H1 (cell line): Measurements from ENCODE around the gene CUL9.

Experiments
- CEBPB ChIP-seq: IDR thresholded peaks from 2 replicates; pipeline ENCODE4 v1.6.1; 2012; ENCODE audit warnings: low read depth, low read length
- CTCF ChIP-seq, 3 experiments: IDR thresholded peaks; 1 replicate in 2 of 3; 2 replicates in 1 of 3; pipeline versions ENCODE4 v1.5.1 to v1.6.1; 2011; ENCODE audit warnings: low read length in 3 of 3, mild to moderate bottlenecking in 3 of 3, inconsistent platforms in 2 of 3, low read depth in 1 of 3, moderate library complexity in 1 of 3; ENCODE audit not compliant: insufficient read depth in 1 of 3; ENCODE audit errors: control extremely low read depth in 1 of 3
- EP300 ChIP-seq, 2 experiments: IDR thresholded peaks; 1 replicate in 1 of 2; 2 replicates in 1 of 2; pipeline ENCODE4 v1.6.1; 2011 to 2012; ENCODE audit warnings: low read depth in 2 of 2, low read length in 2 of 2, mild to moderate bottlenecking in 2 of 2, borderline replicate concordance in 1 of 2, inconsistent platforms in 1 of 2, moderate library complexity in 1 of 2
- EZH2 ChIP-seq: fragments of 200-600 bp; sonication (generic); IDR thresholded peaks from 2 replicates; pipeline ENCODE4 v1.7.1; 2012; ENCODE audit warnings: low read depth, mild to moderate bottlenecking, moderate library complexity, low read length, inconsistent platforms; ENCODE audit not compliant: severe bottlenecking
- HDAC2 ChIP-seq, 2 experiments: fragments of 300-600 bp in 1 of 2; sonication (generic) in 1 of 2; IDR thresholded peaks; 2 replicates each; pipeline ENCODE4 v1.6.1; 2011 to 2012; ENCODE audit warnings: low read depth in 2 of 2, low read length in 2 of 2, mild to moderate bottlenecking in 2 of 2, moderate library complexity in 2 of 2, borderline replicate concordance in 1 of 2, inconsistent platforms in 1 of 2
- HDAC6 ChIP-seq: IDR thresholded peaks from one replicate; pipeline ENCODE4 v1.7.1; 2012; ENCODE audit warnings: low read depth, mild to moderate bottlenecking, inconsistent platforms, low read length, moderate library complexity
- JUND ChIP-seq: IDR thresholded peaks from 2 replicates; pipeline ENCODE4 v1.6.1; 2011; ENCODE audit warnings: mild to moderate bottlenecking, improper control_type of control experiment, low read length
- KDM1A ChIP-seq: fragments of 200-600, 300-600 bp; sonication (generic); IDR thresholded peaks from 2 replicates; pipeline ENCODE4 v1.7.1; 2016; ENCODE audit warnings: mild to moderate bottlenecking, low read length, borderline replicate concordance
- KDM5A ChIP-seq: fragments of 200-600 bp; IDR thresholded peaks from 2 replicates; pipeline ENCODE4 v1.7.1; 2012; ENCODE audit warnings: mild to moderate bottlenecking, low read length, inconsistent platforms, mixed read lengths
- RAD21 ChIP-seq, 2 experiments: IDR thresholded peaks in 1 of 2; conservative IDR thresholded peaks in 1 of 2; 2 replicates each; pipeline ENCODE4 v1.6.1; 2011; ENCODE audit warnings: low read depth in 2 of 2, low read length in 2 of 2, improper control_type of control experiment in 1 of 2, inconsistent platforms in 1 of 2, mild to moderate bottlenecking in 1 of 2, moderate library complexity in 1 of 2
- TAF1 ChIP-seq: IDR thresholded peaks from 2 replicates; pipeline ENCODE4 v1.6.1; 2011; ENCODE audit warnings: mild to moderate bottlenecking, low read depth, low read length
- TBP ChIP-seq: IDR thresholded peaks from 2 replicates; pipeline ENCODE4 v1.6.1; 2011; ENCODE audit warnings: low read depth, low read length, improper control_type of control experiment
- USF2 ChIP-seq: IDR thresholded peaks from 2 replicates; pipeline ENCODE4 v1.6.1; 2011; ENCODE audit warnings: low read length, improper control_type of control experiment

- TF ChIP-seq HDAC6: no peak
- no peak for TF ChIP-seq EZH2
- TF ChIP-seq CEBPB: no peak
- no peak for TF ChIP-seq TAF1
- TF ChIP-seq CTCF (IDR thresholded peaks at IDR 0.05; ENCODE audit: control extremely low read depth in 1 of 3, insufficient read depth in 1 of 3, low read depth in 1 of 3, low read length in 3 of 3): no peak
- TF ChIP-seq EP300 (IDR thresholded peaks at IDR 0.05; ENCODE audit: borderline replicate concordance in 1 of 2, low read depth in 2 of 2, low read length in 2 of 2): no peak
- TF ChIP-seq USF2: no peak
- no peak for TF ChIP-seq KDM5A
- no peak for TF ChIP-seq JUND
- no peak for TF ChIP-seq KDM1A
- no peak for TF ChIP-seq HDAC2 (IDR thresholded peaks at IDR 0.05; ENCODE audit: borderline replicate concordance in 1 of 2, low read depth in 2 of 2, low read length in 2 of 2)
- TF ChIP-seq TBP: no peak
- no peak for TF ChIP-seq RAD21 (IDR thresholded peaks at IDR 0.05 in 1 of 2, conservative IDR thresholded peaks at IDR 0.05 in 1 of 2; ENCODE audit: low read depth in 2 of 2, low read length in 2 of 2)
Observed at GRCh38 chr6:43189776-43190304, 7.8 kb downstream of the CUL9 start.
